Neural crest cell (in vitro differentiated cells): ENCODE results near the gene DUSP22. TPM values are rescaled to one million over a fixed set of nuclear protein-coding genes. Genes with fewer than 3 reads are reported as not detected.

ENCODE experiments used
- DNase-seq: peaks from one replicate; pipeline ENCODE4 v3.0.0; 2021; ENCODE audit warnings: low read depth, mixed read lengths, low spot score
- H3K27ac Mint-ChIP-seq: one replicate; pipeline ENCODE4 v1.8.0; 2021; ENCODE audit warnings: mild to moderate bottlenecking, mixed read lengths; ENCODE audit not compliant: unreplicated experiment
- H3K27me3 Mint-ChIP-seq: 2 replicates; pipeline ENCODE4 v1.8.0; 2021; ENCODE audit warnings: low read depth, mild to moderate bottlenecking, mixed read lengths
- H3K36me3 Mint-ChIP-seq: 2 replicates; pipeline ENCODE4 v1.8.0; 2021; ENCODE audit warnings: low read depth, mild to moderate bottlenecking, mixed read lengths
- H3K4me1 Mint-ChIP-seq: 2 replicates; pipeline ENCODE4 v1.8.0; 2021; ENCODE audit warnings: mixed read lengths
- H3K4me3 Mint-ChIP-seq: one replicate; pipeline ENCODE4 v1.8.0; 2021; ENCODE audit warnings: mild to moderate bottlenecking, mixed read lengths
- H3K9me3 Mint-ChIP-seq: 2 replicates; pipeline ENCODE4 v1.8.0; 2021; ENCODE audit warnings: mixed read lengths
- total RNA-seq: library from RNA; stranded (reverse); gene quantifications from 2 replicates; pipeline ENCODE4 v1.2.1, GENCODE V29; 2021
- TF ChIP-seq, protein P1 (sequence below): fragments of 200-600 bp; sonication (generic); conservative IDR thresholded peaks from 2 replicates; pipeline ENCODE4 v1.5.0; 2021; ENCODE audit warnings: antibody characterized with exemption, mild to moderate bottlenecking

Gene DUSP22
- total RNA-seq, 1 donor from 2014 or later, result 35.1 TPM

DNA sequence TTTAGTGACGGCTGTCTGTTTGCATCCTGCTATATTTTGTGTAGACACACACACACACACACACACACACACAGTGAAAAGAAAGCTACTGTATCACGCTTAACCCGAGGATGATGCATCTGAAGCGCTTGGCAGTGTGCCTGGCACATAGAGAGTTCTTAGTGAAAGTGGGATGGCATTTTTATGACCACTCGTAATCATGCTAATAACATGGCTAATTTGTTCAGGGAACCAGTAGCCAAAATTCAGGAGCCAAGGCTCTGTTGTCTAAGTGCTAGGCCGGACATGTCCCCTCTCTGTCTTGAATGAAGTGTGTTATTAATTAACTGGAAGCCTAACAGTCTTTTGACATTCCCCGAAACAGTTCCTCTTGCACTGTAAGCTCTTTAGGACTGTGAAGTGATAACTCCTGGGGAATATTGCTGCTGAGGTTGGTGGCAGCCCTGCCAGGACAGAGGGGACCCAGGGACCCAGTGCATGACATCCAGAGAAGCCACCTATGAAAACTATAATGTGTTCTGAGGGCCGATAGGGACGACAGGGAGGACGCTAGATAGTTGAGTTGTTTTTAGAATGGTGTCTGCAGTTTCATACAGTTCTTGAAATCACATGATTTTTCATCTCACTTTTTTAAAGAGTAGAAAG lies 54.2 kb downstream of the DUSP22 start:
- Mint-ChIP-seq H3K27ac (no peak overlapping the region), H3K4me1 (no peaks in the 10 kb centered on the region), H3K27me3 (no peaks in the 10 kb centered on the region), H3K9me3 (peaks cover 3% of the 10 kb centered on the region), H3K36me3 (peaks cover 26% of the 10 kb centered on the region), H3K4me3 (no peak overlapping the region)
- TF ChIP-seq, protein P1, sequence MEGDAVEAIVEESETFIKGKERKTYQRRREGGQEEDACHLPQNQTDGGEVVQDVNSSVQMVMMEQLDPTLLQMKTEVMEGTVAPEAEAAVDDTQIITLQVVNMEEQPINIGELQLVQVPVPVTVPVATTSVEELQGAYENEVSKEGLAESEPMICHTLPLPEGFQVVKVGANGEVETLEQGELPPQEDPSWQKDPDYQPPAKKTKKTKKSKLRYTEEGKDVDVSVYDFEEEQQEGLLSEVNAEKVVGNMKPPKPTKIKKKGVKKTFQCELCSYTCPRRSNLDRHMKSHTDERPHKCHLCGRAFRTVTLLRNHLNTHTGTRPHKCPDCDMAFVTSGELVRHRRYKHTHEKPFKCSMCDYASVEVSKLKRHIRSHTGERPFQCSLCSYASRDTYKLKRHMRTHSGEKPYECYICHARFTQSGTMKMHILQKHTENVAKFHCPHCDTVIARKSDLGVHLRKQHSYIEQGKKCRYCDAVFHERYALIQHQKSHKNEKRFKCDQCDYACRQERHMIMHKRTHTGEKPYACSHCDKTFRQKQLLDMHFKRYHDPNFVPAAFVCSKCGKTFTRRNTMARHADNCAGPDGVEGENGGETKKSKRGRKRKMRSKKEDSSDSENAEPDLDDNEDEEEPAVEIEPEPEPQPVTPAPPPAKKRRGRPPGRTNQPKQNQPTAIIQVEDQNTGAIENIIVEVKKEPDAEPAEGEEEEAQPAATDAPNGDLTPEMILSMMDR, result no peak
- no peak for DNase-seq

DNA sequence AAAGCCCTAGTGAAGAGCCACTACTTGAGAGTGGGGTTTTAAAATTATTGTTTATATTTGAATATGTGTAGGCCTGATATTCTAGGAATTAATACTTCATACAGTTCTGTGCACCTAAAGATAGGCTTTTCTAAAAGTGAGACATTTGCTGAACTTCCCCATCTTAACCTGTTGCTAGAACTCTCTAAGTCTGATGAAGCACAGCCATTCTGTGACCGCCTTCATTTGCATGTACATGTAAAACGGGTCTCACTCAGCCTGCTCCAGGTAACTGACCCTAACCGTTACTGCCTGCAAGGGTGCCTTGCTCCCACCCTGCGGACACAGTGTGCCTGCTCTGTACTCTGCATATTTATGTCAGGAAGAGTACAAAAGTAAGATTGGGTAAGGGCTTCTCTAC lies 54.9 kb downstream of the DUSP22 start:
- H3K36me3 Mint-ChIP-seq, result peaks cover 25% of the 10 kb centered on the region
- H3K27ac Mint-ChIP-seq, result no peak overlapping the region
- H3K4me1 Mint-ChIP-seq, result no peaks in the 10 kb centered on the region
- no peak overlapping the region for H3K4me3 Mint-ChIP-seq
- H3K9me3 Mint-ChIP-seq, result peaks cover 3% of the 10 kb centered on the region
- no peak for DNase-seq
- H3K27me3 Mint-ChIP-seq, result no peaks in the 10 kb centered on the region
- TF ChIP-seq, protein P1, result no peak

DNA sequence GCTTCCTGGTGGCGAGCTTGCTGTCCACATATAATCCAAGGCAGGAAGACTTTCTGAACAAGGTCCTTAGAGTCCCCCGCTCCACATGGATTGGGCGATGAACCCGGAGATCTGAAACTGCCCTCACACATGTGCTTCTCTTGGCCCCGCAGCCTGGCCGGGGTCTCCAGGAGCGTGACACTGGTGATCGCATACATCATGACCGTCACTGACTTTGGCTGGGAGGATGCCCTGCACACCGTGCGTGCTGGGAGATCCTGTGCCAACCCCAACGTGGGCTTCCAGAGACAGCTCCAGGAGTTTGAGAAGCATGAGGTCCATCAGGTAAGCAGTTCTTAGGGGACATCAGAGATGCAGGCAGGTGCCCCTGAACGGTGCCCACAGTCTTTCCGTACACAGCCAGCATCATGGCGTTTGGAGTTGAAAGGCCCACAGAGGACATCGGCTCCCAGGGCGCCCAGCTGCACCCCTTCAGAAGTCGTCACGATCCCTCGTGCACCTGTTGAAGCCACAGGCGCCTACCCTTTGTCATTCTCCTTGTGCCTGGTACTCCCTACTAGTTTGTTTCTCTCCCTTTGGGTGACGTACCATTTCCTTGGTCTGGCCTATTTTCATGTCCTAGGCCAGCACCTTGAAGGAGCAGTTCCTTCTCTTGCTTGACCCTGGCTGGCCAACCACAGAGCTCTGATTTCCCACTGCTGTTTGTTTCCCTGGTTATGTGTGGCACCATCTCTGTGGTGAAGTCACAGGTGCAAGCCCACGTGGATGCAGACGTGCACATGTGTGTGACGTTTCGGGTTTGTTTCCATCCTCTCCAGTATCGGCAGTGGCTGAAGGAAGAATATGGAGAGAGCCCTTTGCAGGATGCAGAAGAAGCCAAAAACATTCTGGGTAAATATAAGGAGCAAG lies 55.9 kb downstream of the DUSP22 start:
- Mint-ChIP-seq H3K27ac (no peak overlapping the region), H3K9me3 (peaks cover 3% of the 10 kb centered on the region), H3K4me3 (no peak overlapping the region), H3K27me3 (no peaks in the 10 kb centered on the region), H3K36me3 (peaks cover 25% of the 10 kb centered on the region), H3K4me1 (no peaks in the 10 kb centered on the region)
- DNase-seq, result no peak
- TF ChIP-seq, protein P1, result no peak

DNA sequence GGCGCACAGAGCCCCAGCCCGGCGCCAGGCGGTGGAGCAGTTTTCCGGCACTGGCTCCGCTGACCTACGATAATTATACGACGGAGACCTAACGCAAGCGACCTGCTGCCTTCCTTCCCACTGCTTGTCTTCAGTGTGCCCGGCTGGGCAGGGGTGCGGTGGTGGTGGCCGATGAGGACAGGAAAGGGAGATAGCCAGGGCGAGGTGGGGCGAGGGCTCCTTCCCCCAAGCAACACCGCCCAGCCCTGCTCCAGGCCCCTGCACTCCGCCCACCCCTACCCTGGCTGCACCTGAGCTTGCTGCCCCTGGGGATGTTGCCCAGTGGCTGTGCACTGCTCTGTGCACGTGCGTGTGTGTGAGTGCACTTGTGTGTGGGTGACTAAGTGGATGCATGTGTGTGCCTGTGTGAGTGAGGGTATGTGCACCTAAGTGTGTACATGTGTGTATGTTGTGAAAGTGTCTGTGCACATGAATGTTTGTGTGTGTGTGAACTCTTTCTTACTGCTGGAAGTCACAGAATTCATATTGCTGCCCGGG lies 56.6 kb downstream of the DUSP22 start:
- peaks cover 25% of the 10 kb centered on the region for H3K36me3 Mint-ChIP-seq
- peaks cover 3% of the 10 kb centered on the region for H3K9me3 Mint-ChIP-seq
- DNase-seq, result no peak
- no peaks in the 10 kb centered on the region for H3K4me1 Mint-ChIP-seq
- no peak overlapping the region for H3K27ac Mint-ChIP-seq
- TF ChIP-seq, protein P1, result no peak
- no peaks in the 10 kb centered on the region for H3K27me3 Mint-ChIP-seq
- no peak overlapping the region for H3K4me3 Mint-ChIP-seq

DNA sequence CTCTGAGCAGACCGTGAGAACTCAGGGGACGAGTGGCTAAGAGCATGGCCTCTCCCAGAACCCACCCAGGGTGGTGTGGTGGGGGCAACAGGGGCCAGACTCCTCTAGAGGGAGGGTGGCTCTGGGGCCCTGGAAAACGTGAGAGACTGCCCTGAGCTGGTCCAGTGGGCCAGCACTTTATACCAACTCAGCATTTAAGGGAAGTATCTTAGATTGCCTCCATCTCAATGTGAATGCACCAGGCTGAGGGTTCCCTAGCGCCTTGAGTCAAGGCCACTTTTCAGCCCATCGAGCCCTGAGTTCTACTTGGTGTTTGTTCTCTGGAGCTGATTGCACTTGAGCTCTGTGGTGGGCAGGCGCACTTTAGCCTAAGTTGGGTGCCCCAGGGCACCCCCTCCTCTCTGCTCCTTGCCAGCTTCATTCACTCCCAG lies 57.2 kb downstream of the DUSP22 start:
- Mint-ChIP-seq H3K9me3 (peaks cover 3% of the 10 kb centered on the region), H3K27me3 (no peaks in the 10 kb centered on the region), H3K4me1 (no peaks in the 10 kb centered on the region), H3K4me3 (no peak overlapping the region), H3K36me3 (peaks cover 25% of the 10 kb centered on the region), H3K27ac (no peak overlapping the region)
- TF ChIP-seq, protein P1, result no peak
- no peak for DNase-seq
